HG03039 (cell line): ENCODE results near the gene CAPN7.

ENCODE experiments used
- ATAC-seq: cut with Tn5 transposase; IDR thresholded peaks from one replicate; pipeline ENCODE4 v1.9.1; 2021; ENCODE audit warnings: mild to moderate bottlenecking, moderate library complexity; ENCODE audit not compliant: unreplicated experiment

CAPN7 gene

GRCh38 chr3:15243822-15244482 lies 37.9 kb downstream of the CAPN7 start:
- no peak for ATAC-seq

GRCh38 chr3:15246186-15246585 lies 40.1 kb downstream of the CAPN7 start:
- no peak for ATAC-seq

- no peak for ATAC-seq
Measured at GRCh38 chr3:15253023-15253697, 47.1 kb downstream of the CAPN7 start.

GRCh38 chr3:15255215-15255614 lies 49.2 kb downstream of the CAPN7 start:
- no peak for ATAC-seq

DNA sequence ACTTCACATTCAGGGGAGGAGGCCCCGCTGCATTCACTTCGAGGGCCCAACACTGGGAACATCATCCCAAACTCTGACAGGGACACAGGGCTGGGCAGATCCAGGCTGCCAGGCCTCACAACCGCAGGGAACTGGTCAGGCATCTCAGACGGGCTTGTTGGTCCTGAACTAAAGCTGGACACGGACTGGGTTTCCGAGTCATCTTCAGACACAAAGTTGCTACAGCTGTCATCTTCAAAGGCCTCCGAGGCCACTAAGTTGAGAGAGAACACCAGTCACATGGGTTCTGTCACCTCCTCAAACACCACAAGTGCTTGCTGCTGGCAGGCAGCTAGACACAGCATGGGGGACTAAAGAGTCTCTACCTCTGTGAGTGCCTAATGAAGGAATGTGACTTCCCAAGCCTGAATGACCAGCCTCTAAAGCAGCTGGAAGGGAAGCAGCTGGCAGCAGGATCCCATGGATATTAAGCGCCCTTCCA lies 50.9 kb downstream of the CAPN7 start:
- no peak for ATAC-seq

DNA sequence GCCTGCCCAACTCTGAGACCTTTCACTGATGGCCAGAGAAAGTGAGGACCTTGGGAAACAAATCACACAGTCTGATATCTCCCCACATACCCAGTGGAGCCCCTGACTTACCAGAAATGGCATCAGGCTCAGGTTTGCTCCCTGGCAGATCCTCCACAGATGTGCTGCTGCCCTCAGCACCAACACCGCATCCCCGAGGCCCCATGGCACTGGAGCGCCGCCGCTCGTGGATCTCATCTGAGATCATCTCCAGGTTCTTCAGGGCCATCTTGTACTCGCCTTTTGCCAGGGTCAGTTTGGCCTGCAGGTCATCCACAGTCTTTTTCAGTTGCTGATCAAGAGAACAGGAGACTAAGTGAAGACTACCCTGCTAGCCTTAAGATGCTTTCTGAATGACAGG lies 52.7 kb downstream of the CAPN7 start:
- ATAC-seq, result no peak

GRCh38 chr3:15260531-15260930 lies 54.5 kb downstream of the CAPN7 start:
- ATAC-seq, result no peak

GRCh38 chr3:15261274-15261673 lies 55.2 kb downstream of the CAPN7 start:
- ATAC-seq, result no peak

- ATAC-seq, result no peak
Measured at GRCh38 chr3:15262021-15262420, 56.0 kb downstream of the CAPN7 start.

GRCh38 chr3:15263120-15263519 lies 57.1 kb downstream of the CAPN7 start:
- no peak for ATAC-seq

- ATAC-seq, result no peak
Measured at GRCh38 chr3:15263926-15264325, 57.9 kb downstream of the CAPN7 start.

DNA sequence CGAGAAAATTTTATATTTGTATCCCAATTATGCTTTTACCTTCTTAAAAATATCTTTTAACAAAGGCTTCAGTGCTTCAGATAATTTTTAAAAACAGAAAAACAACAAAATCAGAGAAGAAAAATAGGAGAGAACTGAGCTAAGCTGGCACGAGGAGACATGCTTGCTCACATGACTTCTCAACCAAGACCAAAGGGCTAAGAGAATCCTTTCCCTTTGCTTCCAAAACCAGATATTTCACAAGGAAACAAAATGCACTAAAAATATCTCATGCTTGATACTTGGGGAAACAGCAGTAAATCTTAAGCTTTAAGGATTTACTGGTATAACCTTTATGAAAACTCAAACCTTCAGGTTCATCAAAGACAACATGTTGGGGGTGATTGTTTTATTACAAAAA lies 58.4 kb downstream of the CAPN7 start:
- no peak for ATAC-seq

GRCh38 chr3:15265655-15266509 lies 59.8 kb downstream of the CAPN7 start:
- ATAC-seq, result no peak

GRCh38 chr3:15266510-15267376 lies 60.7 kb downstream of the CAPN7 start:
- no peak for ATAC-seq

DNA sequence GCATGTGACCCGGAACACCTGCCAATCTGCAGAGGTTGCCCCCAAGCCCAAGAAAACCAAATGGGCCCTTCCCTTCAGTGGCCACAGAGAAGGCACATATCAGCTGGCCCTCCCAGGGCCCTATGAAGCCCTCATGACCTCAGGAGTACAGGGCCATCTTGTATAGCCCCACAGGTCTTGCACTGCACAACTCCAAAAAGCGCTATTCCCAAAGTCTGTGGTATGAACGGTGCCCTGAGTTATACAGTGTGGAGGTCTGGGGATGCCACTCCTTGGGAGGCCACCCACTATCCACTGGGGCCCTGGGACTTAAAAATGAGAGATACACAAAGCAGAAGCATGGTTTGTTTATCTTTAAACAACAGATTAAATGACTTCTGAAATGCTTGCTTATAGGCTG lies 61.5 kb downstream of the CAPN7 start:
- ATAC-seq, result no peak

DNA sequence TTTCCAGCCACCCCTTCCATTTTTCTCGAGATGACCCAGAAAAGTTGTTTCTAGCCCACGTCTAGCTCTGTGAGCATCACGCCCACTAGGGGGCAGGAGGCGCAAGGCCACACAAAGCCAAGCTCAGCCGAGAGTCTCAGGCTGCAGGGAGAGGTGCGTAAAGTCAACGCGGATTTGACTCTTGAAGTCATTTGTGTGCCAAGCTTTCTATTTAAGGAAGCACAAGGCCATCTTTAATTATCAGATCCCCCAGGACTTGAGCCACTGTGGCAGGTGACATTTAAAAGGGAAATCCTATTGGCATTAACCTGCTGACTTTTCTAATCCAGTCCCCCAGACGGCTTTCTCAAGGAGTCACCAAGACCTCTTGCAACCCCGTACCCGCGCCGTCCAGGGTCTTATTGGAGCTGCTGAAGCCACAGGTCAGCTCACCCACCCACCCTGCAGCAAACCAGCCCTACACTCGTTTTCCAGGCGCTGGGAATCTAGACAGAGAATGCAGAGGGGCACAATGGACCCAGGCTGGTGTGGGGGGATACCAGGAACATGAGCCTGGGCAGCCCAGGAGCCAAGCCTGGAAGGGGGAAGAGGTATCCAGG lies 62.1 kb downstream of the CAPN7 start:
- no peak for ATAC-seq

DNA sequence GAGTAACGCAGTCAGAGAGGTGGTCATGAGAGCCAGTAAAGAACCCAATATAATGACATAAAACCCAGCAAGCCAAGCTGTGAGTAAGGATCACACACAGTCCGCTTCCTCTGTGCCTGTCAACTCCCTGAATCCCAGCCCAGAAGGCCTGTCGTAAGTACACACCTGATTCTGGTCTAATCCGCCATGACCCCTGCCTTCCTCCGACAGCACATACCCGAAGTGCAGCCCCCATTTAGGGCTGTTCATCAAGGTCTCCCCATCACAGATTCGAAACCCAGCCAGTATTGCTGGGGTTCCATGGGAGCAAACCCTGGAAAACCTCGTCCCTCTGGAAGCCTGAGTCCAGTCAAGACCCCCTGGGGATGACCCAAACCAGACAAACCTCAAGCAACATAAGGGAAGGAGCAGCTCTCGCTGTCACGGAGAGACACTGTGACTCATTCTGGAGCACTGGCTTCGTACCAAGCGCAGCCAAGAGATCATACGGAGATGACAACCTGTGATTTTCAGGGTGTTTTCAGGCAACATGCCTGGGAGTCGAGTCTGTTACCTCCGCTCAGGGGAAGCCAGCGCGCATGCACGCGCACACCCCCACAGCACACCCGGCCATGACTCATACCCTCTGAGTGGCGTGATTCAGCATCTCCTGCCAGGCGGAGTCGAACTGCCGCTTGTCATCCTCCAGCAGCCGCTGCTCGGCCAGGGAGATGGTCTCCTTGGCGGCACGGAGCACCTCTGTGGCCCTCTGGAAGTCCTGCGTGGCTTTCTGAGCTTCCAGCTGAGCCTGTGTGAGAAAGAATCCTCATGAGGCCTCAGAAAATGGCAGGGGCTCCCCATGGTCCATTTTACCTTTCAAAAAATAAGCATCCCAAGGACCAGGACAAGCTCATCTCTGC lies 63.3 kb downstream of the CAPN7 start:
- ATAC-seq, result peak; percentile 38

GRCh38 chr3:15271030-15271429 lies 65.0 kb downstream of the CAPN7 start:
- ATAC-seq, result no peak

DNA sequence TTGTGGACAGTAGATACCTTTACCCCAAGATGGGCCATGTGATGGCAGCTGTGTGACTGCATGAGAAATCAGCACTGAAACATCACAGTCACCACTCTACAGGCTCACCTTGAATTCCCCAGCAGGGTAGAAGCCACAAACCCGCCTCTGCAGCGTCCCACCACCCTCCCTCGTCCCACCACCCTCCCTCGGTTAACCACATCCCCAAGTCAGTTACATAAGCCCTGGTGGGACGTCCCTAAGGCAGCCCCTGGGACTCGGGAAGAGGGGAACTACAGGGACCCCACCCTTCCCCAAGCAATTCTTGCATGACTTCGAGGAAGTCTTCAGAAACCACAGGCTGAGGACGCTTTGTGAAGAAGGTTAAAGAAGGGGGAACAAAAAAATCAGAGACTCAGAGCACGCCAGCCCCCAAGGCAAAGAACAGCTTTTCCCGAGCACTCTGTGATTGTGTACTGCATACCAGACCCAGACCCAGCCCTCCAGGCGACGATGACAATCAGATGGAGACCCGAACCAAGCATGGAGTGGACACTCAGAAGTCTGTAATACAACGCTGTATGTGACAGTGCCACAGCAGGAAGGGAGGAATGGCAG lies 65.8 kb downstream of the CAPN7 start:
- ATAC-seq, result peak; percentile 59
